Measurements from ENCODE around the gene OSGIN1. TPM values are rescaled to one million over a fixed set of nuclear protein-coding genes. Genes with fewer than 3 reads are reported as not detected.

Gene OSGIN1
- total and polyA plus RNA-seq, 3 donors from 2014 or later = 12.3 to 18.5 (median 13.5) TPM

DNA sequence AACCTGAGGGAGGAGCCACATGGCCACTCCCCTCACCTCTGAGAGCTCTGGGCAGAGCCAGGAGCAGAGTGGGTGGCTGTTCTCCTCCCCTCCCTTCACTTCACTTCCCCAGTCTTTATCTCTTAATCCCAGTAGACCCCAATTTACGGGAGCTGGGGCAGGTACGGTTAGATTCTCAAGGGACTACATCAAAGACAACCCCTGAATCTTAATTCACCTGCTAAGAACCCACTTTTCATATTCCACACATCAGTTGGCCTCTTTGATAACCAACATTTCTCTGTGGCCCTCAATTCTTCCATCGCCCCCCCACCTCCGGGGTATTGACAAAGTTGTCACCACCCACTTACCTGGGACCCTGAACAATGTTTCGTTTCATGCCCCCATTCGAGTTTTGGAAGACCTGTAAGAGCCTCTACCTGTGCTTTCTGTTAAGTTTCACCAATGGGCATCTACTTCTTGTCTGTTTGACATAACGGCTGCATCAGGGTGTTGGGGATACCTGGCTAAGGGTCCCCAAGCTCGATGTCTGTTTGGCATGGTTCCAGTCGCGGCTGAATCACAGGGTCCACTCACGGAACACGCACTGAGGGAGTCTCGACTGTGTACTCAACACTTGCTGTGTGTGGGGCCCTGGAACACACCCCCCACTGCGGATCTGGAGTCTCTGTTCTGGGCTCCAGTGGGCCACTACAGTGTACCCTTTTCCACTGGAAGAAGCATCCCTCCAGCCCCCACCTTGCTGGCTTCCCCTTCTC is 61.7 kb downstream of the OSGIN1 start:
- Histone ChIP-seq H3K27me3 (no peaks in the 10 kb centered on the region), H3K36me3 (ENCODE audit: low read depth, missing control alignments) (no peaks in the 10 kb centered on the region), H3K4me3 (no peak overlapping the region), H3K27ac (no peak overlapping the region), H3K9me3 (no peaks in the 10 kb centered on the region), H3K4me1 (no peaks in the 10 kb centered on the region)
- no peak for DNase-seq
- TF ChIP-seq CTCF (IDR thresholded peaks at IDR 0.05) (no peak), POLR2A (IDR thresholded peaks at IDR 0.05) (no peak)
- WGBS, 2 donors = 72 to 73% methylated on average over 13 to 14 of the region's 14 CpGs
- intact Hi-C loops (cut with DNase I; ENCODE audit: low total_unique reads) = no loop called here

- H3K9me3 ChIP-seq = no peaks in the 10 kb centered on the region
- H3K27ac ChIP-seq = no peak overlapping the region
- no peak for TF ChIP-seq POLR2A (IDR thresholded peaks at IDR 0.05)
- no peak for TF ChIP-seq CTCF (IDR thresholded peaks at IDR 0.05)
- H3K4me1 ChIP-seq = no peaks in the 10 kb centered on the region
- intact Hi-C loops (cut with DNase I; ENCODE audit: low total_unique reads) = no loop called here
- WGBS, 2 donors = 83 to 85% methylated on average over 12 of the region's 12 CpGs
- H3K4me3 ChIP-seq = no peak overlapping the region
- no peak for DNase-seq
- no peaks in the 10 kb centered on the region for H3K36me3 ChIP-seq (ENCODE audit: low read depth, missing control alignments)
- no peaks in the 10 kb centered on the region for H3K27me3 ChIP-seq
These were observed 62.4 kb downstream of the OSGIN1 start for GRCh38 chr16:84015399-84015798.

Other genes starting within 250 kb of the OSGIN1 start
- 10 to 100 TPM; 42.9 to 43.7 TPM for gene HSBP1, start 145.3 kb upstream of the OSGIN1 start, total RNA-seq
- gene HSBP1, start 145.3 kb upstream of the OSGIN1 start, polyA plus RNA-seq (ENCODE audit: insufficient read depth, low read depth, low replicate concordance) = 278 TPM
- gene MLYCD, start 54.1 kb upstream of the OSGIN1 start, total RNA-seq = 10 to 100 TPM; 15.1 to 22.1 TPM
- gene MLYCD, start 54.1 kb upstream of the OSGIN1 start, polyA plus RNA-seq (ENCODE audit: insufficient read depth, low read depth, low replicate concordance) = 4.5 TPM
- gene NECAB2, start 15.0 kb downstream of the OSGIN1 start, total RNA-seq = 10 to 100 TPM in 1 of 2 donors, 1 to 10 TPM in 1; 9.5 to 13.9 TPM
- 12.9 TPM for gene NECAB2, start 15.0 kb downstream of the OSGIN1 start, polyA plus RNA-seq (ENCODE audit: insufficient read depth, low read depth, low replicate concordance)
- gene SLC38A8, start 89.6 kb downstream of the OSGIN1 start, total RNA-seq = under 1 TPM; 0.39 to 0.43 TPM
- 0.33 TPM for gene SLC38A8, start 89.6 kb downstream of the OSGIN1 start, polyA plus RNA-seq (ENCODE audit: insufficient read depth, low read depth, low replicate concordance)
- 100 to 1,000 TPM; 104 to 122 TPM for gene MBTPS1, start 163.7 kb downstream of the OSGIN1 start, total RNA-seq
- 59.0 TPM for gene MBTPS1, start 163.7 kb downstream of the OSGIN1 start, polyA plus RNA-seq (ENCODE audit: insufficient read depth, low read depth, low replicate concordance)
- gene HSDL1, start 191.9 kb downstream of the OSGIN1 start, total RNA-seq = 10 to 100 TPM; 31.3 to 37.9 TPM
- 29.0 TPM for gene HSDL1, start 191.9 kb downstream of the OSGIN1 start, polyA plus RNA-seq (ENCODE audit: insufficient read depth, low read depth, low replicate concordance)
- gene DNAAF1, start 192.1 kb downstream of the OSGIN1 start, total RNA-seq = 10 to 100 TPM; 50.9 to 89.4 TPM
- gene DNAAF1, start 192.1 kb downstream of the OSGIN1 start, polyA plus RNA-seq (ENCODE audit: insufficient read depth, low read depth, low replicate concordance) = 161 TPM
- 100 to 1,000 TPM; 101 TPM for gene TAF1C, start 233.8 kb downstream of the OSGIN1 start, total RNA-seq
- 42.1 TPM for gene TAF1C, start 233.8 kb downstream of the OSGIN1 start, polyA plus RNA-seq (ENCODE audit: insufficient read depth, low read depth, low replicate concordance)
- 100 to 1,000 TPM in 1 of 2 donors, 10 to 100 TPM in 1; 98.4 to 133 TPM for gene ADAD2, start 237.9 kb downstream of the OSGIN1 start, total RNA-seq
- gene ADAD2, start 237.9 kb downstream of the OSGIN1 start, polyA plus RNA-seq (ENCODE audit: insufficient read depth, low read depth, low replicate concordance) = 174 TPM